Naive thymus-derived CD4-positive, alpha-beta T cell (primary cell): ENCODE measurements around the gene P2RY13. TPM values are rescaled to one million over a fixed set of nuclear protein-coding genes. Genes with fewer than 3 reads are reported as not detected.

Experiments
- ATAC-seq: fragments of 150-1000 bp; cut with Tn5 transposase; 2 replicates; pipeline ENCODE4 v1.10.0; 2021; ENCODE audit warnings: mild to moderate bottlenecking, moderate library complexity
- CTCF ChIA-PET: fragments of 350-600 bp; sonication (Branson Sonifier 250); formaldehyde crosslinking; loops from one replicate; lab custom pipeline; 2021; ENCODE audit warnings: antibody characterized with exemption; lab: Charles Lee
- POLR2A ChIA-PET: fragments of 350-600 bp; sonication (Branson Sonifier 250); formaldehyde crosslinking; loops from one replicate; lab custom pipeline; 2021; ENCODE audit warnings: antibody characterized with exemption, inconsistent platforms; lab: Charles Lee
- DNase-seq, 9 donors: peaks; one replicate each; pipeline versions ENCODE4 v3.0.0 to v3.0.0-alpha.2; 2020 to 2022; ENCODE audit warnings: mixed read lengths in 1 of 9
- H3K27ac ChIP-seq: one replicate; pipeline ENCODE4 v1.7.0; 2013; ENCODE audit warnings: mild to moderate bottlenecking, low read depth, low read length, moderate library complexity
- H3K27me3 ChIP-seq, 2 donors: one replicate each; pipeline ENCODE4 v1.7.0; 2013; ENCODE audit warnings: low read length in 2 of 2, mild to moderate bottlenecking in 2 of 2, moderate library complexity in 2 of 2; ENCODE audit not compliant: control insufficient read depth in 2 of 2, insufficient read depth in 2 of 2
- H3K36me3 ChIP-seq, 3 experiments: 1 replicate in 2 of 3; 2 replicates in 1 of 3; pipeline ENCODE4 v1.7.0; 2013; ENCODE audit warnings: low read length in 3 of 3, mild to moderate bottlenecking in 3 of 3, moderate library complexity in 1 of 3; ENCODE audit not compliant: insufficient read depth in 3 of 3, control insufficient read depth in 2 of 3
- H3K4me1 ChIP-seq, 2 donors: one replicate each; pipeline ENCODE4 v1.7.0; 2013; ENCODE audit warnings: low read length in 2 of 2, mild to moderate bottlenecking in 2 of 2, moderate library complexity in 1 of 2; ENCODE audit not compliant: control insufficient read depth in 2 of 2, insufficient read depth in 2 of 2
- H3K4me3 ChIP-seq: 2 replicates; pipeline ENCODE4 v1.7.0; 2013; ENCODE audit warnings: mild to moderate bottlenecking, low read length
- H3K9me3 ChIP-seq, 3 experiments: 1 replicate in 2 of 3; 2 replicates in 1 of 3; pipeline ENCODE4 v1.7.0; 2013; ENCODE audit warnings: low read length in 3 of 3; ENCODE audit not compliant: control insufficient read depth in 2 of 3
- H3K27ac Mint-ChIP-seq, 9 donors: one replicate each; pipeline ENCODE4 v1.8.0; 2020 to 2022; ENCODE audit warnings: mixed read lengths in 9 of 9, mild to moderate bottlenecking in 8 of 9, moderate library complexity in 5 of 9, inconsistent platforms in 2 of 9
- H3K27me3 Mint-ChIP-seq, 5 donors: one replicate each; pipeline ENCODE4 v1.8.0; 2021 to 2022; ENCODE audit warnings: mixed read lengths in 5 of 5, mild to moderate bottlenecking in 1 of 5
- H3K36me3 Mint-ChIP-seq, 5 donors: one replicate each; pipeline ENCODE4 v1.8.0; 2020 to 2022; ENCODE audit warnings: mixed read lengths in 5 of 5, mild to moderate bottlenecking in 3 of 5, inconsistent platforms in 1 of 5
- H3K4me1 Mint-ChIP-seq, 7 donors: one replicate each; pipeline ENCODE4 v1.8.0; 2020 to 2022; ENCODE audit warnings: mixed read lengths in 7 of 7, mild to moderate bottlenecking in 3 of 7, inconsistent platforms in 1 of 7
- H3K4me3 Mint-ChIP-seq, 10 donors: one replicate each; pipeline ENCODE4 v1.8.0; 2020 to 2022; ENCODE audit warnings: mild to moderate bottlenecking in 10 of 10, mixed read lengths in 10 of 10, moderate library complexity in 6 of 10, inconsistent platforms in 2 of 10
- H3K9me3 Mint-ChIP-seq, 11 donors: one replicate each; pipeline ENCODE4 v1.8.0; 2020 to 2022; ENCODE audit warnings: mixed read lengths in 11 of 11, mild to moderate bottlenecking in 4 of 11, inconsistent platforms in 1 of 11, moderate library complexity in 1 of 11
- intact Hi-C, 2 donors: fragments of 100-400 bp; cut with micrococcal nuclease; formaldehyde crosslinking; loops; one replicate each; pipeline ENCODE4 v1.15.1; 2023
- polyA plus RNA-seq, 2 donors: library from polyadenylated mRNA; unstranded; fragments of 300-500 nt; fragmentation: Illumina TruSeq; gene quantifications; one replicate each; pipeline ENCODE4 v1.2.3, GENCODE V29; 2021
- total RNA-seq, 6 experiments: library from RNA in 5 of 6; stranded (reverse) in 5 of 6; gene quantifications; 1 replicate in 5 of 6; 2 replicates in 1 of 6; pipeline ENCODE4 v1.2.3 and lab custom pipeline; 2021 to 2026

P2RY13 gene
- total RNA-seq = 10 to 100 TPM in 1 of 5 experiments, under 1 TPM in 1, not detected in 3; 0.13 to 11.4 TPM
- not detected for polyA plus RNA-seq
- not detected for total RNA-seq (lab: John Stamatoyannopoulos, UW)

- DNase-seq = no peak
- H3K36me3 ChIP-seq = no peaks in the 10 kb centered on the region
- no peak within 1 kb of the TSS for H3K4me3 ChIP-seq
- peak; percentile 60 for ATAC-seq
- peaks cover 4 to 9% (median 6%) of the 10 kb centered on the region in 7 donors for H3K4me1 Mint-ChIP-seq
- H3K27ac Mint-ChIP-seq = peak within 1 kb of the TSS in 1 of 9 donors; percentile 15
- CTCF ChIA-PET = no interaction called here
- no peaks in the 10 kb centered on the region for H3K4me1 ChIP-seq
- no peaks in the 10 kb centered on the region for H3K9me3 Mint-ChIP-seq
- peak within 1 kb of the TSS in 8 of 10 donors; percentile 30 to 72 (median 50) for H3K4me3 Mint-ChIP-seq
- H3K27me3 ChIP-seq = no peaks in the 10 kb centered on the region
- intact Hi-C loops = loop anchor here (5.0 kb wide), 1 partner anchor 47 kb away; no protein-coding TSS in a partner anchor
- POLR2A ChIA-PET = no interaction called here
- peaks cover 10 to 28% (median 19%) of the 10 kb centered on the region in 5 donors for H3K27me3 Mint-ChIP-seq
- H3K36me3 Mint-ChIP-seq = no peaks in the 10 kb centered on the region
- H3K9me3 ChIP-seq = no peaks in the 10 kb centered on the region
- no peak within 1 kb of the TSS for H3K27ac ChIP-seq
Observed at GRCh38 chr3:151329363-151329762, at the start of gene P2RY13. Gene P2RY13 (minus strand): TSS chr3:151329549. CDS start chr3:151329528, 21 bp downstream.

DNA sequence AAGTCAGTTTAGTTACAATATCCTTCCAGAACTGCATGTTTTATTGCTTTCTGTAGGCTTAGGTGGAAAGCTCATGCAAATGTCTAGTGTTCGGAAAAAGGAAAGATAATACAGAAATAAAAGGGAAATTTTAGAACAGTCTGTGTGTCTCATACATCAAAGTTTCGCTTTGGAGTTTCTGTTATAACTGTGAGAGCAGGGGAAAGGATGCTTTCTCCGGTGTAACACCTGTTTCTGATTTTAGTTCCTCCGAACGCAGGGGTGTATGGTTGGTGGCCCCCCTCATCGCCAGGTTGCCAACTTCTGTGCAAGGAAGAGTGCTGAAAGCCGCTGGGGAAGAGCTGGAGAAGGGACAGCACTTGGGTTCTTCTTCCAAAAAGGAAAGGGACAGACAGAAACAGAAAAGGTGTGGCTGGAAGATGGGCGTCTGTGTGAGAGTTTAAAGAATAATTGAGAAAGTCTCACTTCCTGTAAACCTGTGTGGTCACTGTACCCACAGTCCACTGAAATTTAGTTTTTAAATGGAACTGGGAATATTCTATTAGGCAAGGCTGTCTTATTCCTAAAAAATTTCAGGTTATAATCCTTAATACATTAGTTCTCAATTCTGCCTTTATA is 48.5 kb upstream of the P2RY13 start:
- ATAC-seq = no peak
- H3K27me3 Mint-ChIP-seq = peaks cover 0 to 4% (median 0%) of the 10 kb centered on the region in 5 donors
- ChIA-PET CTCF (no interaction called here), POLR2A (no interaction called here)
- H3K9me3 ChIP-seq = no peaks in the 10 kb centered on the region
- H3K9me3 Mint-ChIP-seq = no peaks in the 10 kb centered on the region
- no peaks in the 10 kb centered on the region for H3K4me1 ChIP-seq
- H3K36me3 ChIP-seq = no peaks in the 10 kb centered on the region
- H3K4me1 Mint-ChIP-seq = no peaks in the 10 kb centered on the region
- no peaks in the 10 kb centered on the region for H3K27me3 ChIP-seq
- DNase-seq = no peak
- H3K27ac ChIP-seq = no peak overlapping the region
- no peak overlapping the region for H3K27ac Mint-ChIP-seq
- H3K4me3 ChIP-seq = no peak overlapping the region
- intact Hi-C loops = no loop called here
- no peaks in the 10 kb centered on the region for H3K36me3 Mint-ChIP-seq
- no peak overlapping the region for H3K4me3 Mint-ChIP-seq

DNA sequence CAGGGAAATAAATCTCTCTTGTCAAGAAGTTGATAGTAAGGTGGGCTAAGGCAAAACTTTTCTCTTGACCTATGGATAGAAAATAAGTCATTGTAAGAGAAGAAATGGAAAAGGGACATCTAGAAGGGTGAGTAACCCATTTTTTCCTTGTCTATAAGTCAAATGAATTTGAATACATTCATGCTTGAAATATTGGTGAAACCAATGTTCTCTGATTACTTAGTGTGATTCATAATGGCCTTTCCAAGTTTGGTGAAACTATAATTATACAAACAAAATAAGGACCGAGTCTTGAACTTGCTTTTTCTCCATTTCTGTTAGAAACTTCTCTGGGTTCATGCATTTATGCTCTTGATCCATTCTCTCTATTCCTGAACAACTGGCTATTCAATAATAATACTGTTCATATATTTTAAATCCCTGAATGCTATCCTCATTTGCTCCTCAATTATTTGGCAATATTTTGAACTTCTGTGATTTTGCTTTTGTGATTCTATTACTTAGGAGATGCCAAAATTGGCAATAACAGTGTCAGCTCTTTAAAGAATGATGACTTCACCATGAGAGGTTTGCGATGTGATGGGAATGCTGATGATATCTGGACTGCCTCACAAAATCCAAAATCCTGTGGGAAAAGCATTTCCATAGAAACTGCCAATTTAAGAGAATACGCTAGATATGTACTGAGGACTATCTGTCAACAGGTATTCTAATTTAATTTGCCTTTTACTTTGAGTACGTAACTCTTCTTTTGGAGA is 42.9 kb upstream of the P2RY13 start:
- H3K27me3 Mint-ChIP-seq = peaks cover 0 to 10% (median 0%) of the 10 kb centered on the region in 5 donors
- POLR2A ChIA-PET = no interaction called here
- intact Hi-C loops = no loop called here

GRCh38 chr3:151371526-151371925 is 42.2 kb upstream of the P2RY13 start:
- Mint-ChIP-seq H3K27me3 (peaks cover 0 to 10% (median 0%) of the 10 kb centered on the region in 5 donors), H3K27ac (no peak overlapping the region), H3K9me3 (no peaks in the 10 kb centered on the region), H3K36me3 (no peaks in the 10 kb centered on the region), H3K4me1 (no peaks in the 10 kb centered on the region), H3K4me3 (no peak overlapping the region)
- Histone ChIP-seq H3K4me3 (no peak overlapping the region), H3K36me3 (no peaks in the 10 kb centered on the region), H3K27ac (no peak overlapping the region), H3K27me3 (no peaks in the 10 kb centered on the region), H3K9me3 (no peaks in the 10 kb centered on the region), H3K4me1 (no peaks in the 10 kb centered on the region)
- no peak for ATAC-seq
- ChIA-PET CTCF (no interaction called here), POLR2A (no interaction called here)
- intact Hi-C loops = no loop called here
- DNase-seq = no peak

More for the DNA sequence above, 42.9 kb upstream of the P2RY13 start:
- no peaks in the 10 kb centered on the region for H3K9me3 ChIP-seq
- H3K27ac Mint-ChIP-seq = no peak overlapping the region
- no peaks in the 10 kb centered on the region for H3K4me1 ChIP-seq
- H3K4me1 Mint-ChIP-seq = no peaks in the 10 kb centered on the region
- no peaks in the 10 kb centered on the region for H3K9me3 Mint-ChIP-seq
- H3K36me3 ChIP-seq = no peaks in the 10 kb centered on the region
- no peaks in the 10 kb centered on the region for H3K27me3 ChIP-seq
- H3K4me3 ChIP-seq = no peak overlapping the region
- DNase-seq (no peak), ATAC-seq (no peak)
- H3K27ac ChIP-seq = no peak overlapping the region
- H3K36me3 Mint-ChIP-seq = no peaks in the 10 kb centered on the region
- no peak overlapping the region for H3K4me3 Mint-ChIP-seq
- CTCF ChIA-PET = no interaction called here

GRCh38 chr3:151367448-151367847 is 38.1 kb upstream of the P2RY13 start:
- no peak for DNase-seq
- CTCF ChIA-PET = no interaction called here
- no peaks in the 10 kb centered on the region for H3K36me3 ChIP-seq
- H3K4me3 ChIP-seq = no peak overlapping the region
- no peaks in the 10 kb centered on the region for H3K27me3 ChIP-seq
- POLR2A ChIA-PET = no interaction called here
- no peak overlapping the region for H3K4me3 Mint-ChIP-seq
- no peak for ATAC-seq
- H3K4me1 Mint-ChIP-seq = no peaks in the 10 kb centered on the region
- no peaks in the 10 kb centered on the region for H3K9me3 ChIP-seq
- H3K36me3 Mint-ChIP-seq = no peaks in the 10 kb centered on the region
- no peaks in the 10 kb centered on the region for H3K9me3 Mint-ChIP-seq
- H3K27ac Mint-ChIP-seq = no peak overlapping the region
- intact Hi-C loops = no loop called here
- no peaks in the 10 kb centered on the region for H3K4me1 ChIP-seq
- peaks cover 0 to 12% (median 0%) of the 10 kb centered on the region in 5 donors for H3K27me3 Mint-ChIP-seq
- no peak overlapping the region for H3K27ac ChIP-seq

- DNase-seq (no peak), ATAC-seq (no peak)
- H3K9me3 Mint-ChIP-seq = no peaks in the 10 kb centered on the region
- Histone ChIP-seq H3K9me3 (no peaks in the 10 kb centered on the region), H3K4me3 (no peak overlapping the region), H3K27ac (no peak overlapping the region), H3K4me1 (no peaks in the 10 kb centered on the region), H3K27me3 (no peaks in the 10 kb centered on the region), H3K36me3 (no peaks in the 10 kb centered on the region)
- H3K27me3 Mint-ChIP-seq = peaks cover 0 to 12% (median 0%) of the 10 kb centered on the region in 5 donors
- intact Hi-C loops = no loop called here
- no peak overlapping the region for H3K27ac Mint-ChIP-seq
- H3K4me1 Mint-ChIP-seq = no peaks in the 10 kb centered on the region
- POLR2A ChIA-PET = no interaction called here
- CTCF ChIA-PET = no interaction called here
- no peaks in the 10 kb centered on the region for H3K36me3 Mint-ChIP-seq
- no peak overlapping the region for H3K4me3 Mint-ChIP-seq
Observed at GRCh38 chr3:151366993-151367392, 37.6 kb upstream of the P2RY13 start.
